ENCODE results near the gene SLC25A2. TPM values are rescaled to one million over a fixed set of nuclear protein-coding genes. Genes with fewer than 3 reads are reported as not detected.

SLC25A2 gene
- total RNA-seq, 6 experiments from 2014 or later: 0.17 TPM; not detected in 5

DNA sequence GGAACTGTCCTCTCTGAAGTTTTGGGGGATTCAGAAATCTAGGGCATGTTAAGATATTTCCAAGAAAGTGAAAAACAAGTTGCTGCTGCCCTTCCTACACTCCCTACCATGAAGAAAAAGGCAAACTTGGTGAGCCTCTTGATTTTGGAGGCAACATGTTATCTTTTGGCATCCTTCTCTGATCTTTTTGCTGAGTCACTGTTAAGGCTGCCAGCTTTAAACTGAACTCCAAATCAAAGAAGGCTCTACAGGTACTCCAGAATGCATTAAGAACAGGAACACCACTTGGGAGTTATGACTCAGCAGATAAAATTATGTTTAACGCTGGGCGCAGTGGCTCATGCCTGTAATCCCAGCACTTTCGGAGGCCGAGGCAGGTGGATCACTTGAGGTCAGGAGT lies 34.7 kb downstream of the SLC25A2 start:
- no peak for TF ChIP-seq CTCF (IDR thresholded peaks at IDR 0.05)
- H3K36me3 Mint-ChIP-seq (ENCODE audit: low read depth): peaks cover 57% of the 10 kb centered on the region
- no peak for DNase-seq
- no peak overlapping the region for H3K4me3 Mint-ChIP-seq
- H3K4me1 Mint-ChIP-seq (ENCODE audit: low read depth): no peaks in the 10 kb centered on the region
- no peaks in the 10 kb centered on the region; the same call in 1 of the 2 replicates for H3K27me3 Mint-ChIP-seq (ENCODE audit: insufficient read depth)
- peaks cover 93% of the 10 kb centered on the region for H3K9me3 Mint-ChIP-seq
- H3K27ac Mint-ChIP-seq: no peak overlapping the region

DNA sequence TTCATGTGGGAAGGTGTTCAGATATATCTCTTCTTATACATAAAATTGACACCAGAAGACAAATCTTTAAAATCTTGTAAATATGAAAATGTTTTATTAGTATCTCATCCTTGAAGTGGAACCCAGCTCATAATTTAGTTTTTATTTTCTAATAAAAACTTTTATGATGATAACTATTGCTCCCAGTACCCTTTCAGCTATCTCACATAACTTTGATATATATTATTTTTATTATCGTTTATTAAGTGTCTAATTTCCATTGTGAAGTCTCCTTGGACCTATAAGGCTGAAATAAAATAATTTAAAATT lies 42.7 kb downstream of the SLC25A2 start:
- Mint-ChIP-seq H3K4me3 (no peak overlapping the region), H3K27ac (no peak overlapping the region), H3K36me3 (ENCODE audit: low read depth) (peaks cover 66% of the 10 kb centered on the region), H3K27me3 (ENCODE audit: insufficient read depth) (no peaks in the 10 kb centered on the region), H3K4me1 (ENCODE audit: low read depth) (no peaks in the 10 kb centered on the region), H3K9me3 (peaks cover 97% of the 10 kb centered on the region)
- TF ChIP-seq CTCF (IDR thresholded peaks at IDR 0.05): no peak
- no peak for DNase-seq

DNA sequence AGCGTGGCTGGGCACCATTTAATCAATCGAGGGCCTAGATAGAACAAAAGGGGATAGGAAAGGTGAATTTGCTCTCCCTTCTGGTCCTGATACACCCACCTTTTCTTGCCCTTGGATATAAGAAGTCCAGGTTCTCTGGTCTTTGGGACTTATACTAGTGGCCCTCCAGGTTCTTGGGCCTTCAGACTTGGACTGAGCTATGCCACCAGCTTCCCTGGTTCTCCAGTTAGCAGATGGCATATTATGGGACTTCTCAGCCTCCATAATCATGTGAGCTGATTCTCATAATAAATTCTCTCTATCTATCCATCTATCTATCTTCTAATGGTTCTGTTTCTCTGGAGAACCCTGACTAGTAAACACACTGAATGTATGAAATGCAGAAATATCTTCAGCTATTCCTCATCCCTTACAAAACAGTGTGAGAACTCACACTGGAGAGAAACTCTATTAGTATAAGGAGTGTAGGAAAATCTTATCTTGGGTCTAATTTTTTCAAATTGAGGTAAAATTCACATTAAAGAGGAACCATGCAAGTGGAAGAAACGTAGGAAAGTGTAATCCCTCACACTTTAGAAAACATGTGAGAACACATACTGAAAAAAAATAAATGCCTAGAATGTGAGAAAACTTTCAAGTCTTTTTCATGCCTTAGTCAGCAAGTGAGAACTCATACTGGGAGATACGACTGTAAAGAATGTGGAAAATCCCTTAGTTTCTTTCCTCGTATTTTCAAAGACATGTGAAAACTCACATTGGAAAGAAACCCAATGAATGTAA lies 43.2 kb downstream of the SLC25A2 start:
- no peak for TF ChIP-seq CTCF (IDR thresholded peaks at IDR 0.05)
- no peaks in the 10 kb centered on the region for H3K27me3 Mint-ChIP-seq (ENCODE audit: insufficient read depth)
- peaks cover 97% of the 10 kb centered on the region for H3K9me3 Mint-ChIP-seq
- H3K4me1 Mint-ChIP-seq (ENCODE audit: low read depth): no peaks in the 10 kb centered on the region
- DNase-seq: no peak
- no peak overlapping the region for H3K27ac Mint-ChIP-seq
- H3K4me3 Mint-ChIP-seq: no peak overlapping the region
- peaks cover 66% of the 10 kb centered on the region for H3K36me3 Mint-ChIP-seq (ENCODE audit: low read depth)

DNA sequence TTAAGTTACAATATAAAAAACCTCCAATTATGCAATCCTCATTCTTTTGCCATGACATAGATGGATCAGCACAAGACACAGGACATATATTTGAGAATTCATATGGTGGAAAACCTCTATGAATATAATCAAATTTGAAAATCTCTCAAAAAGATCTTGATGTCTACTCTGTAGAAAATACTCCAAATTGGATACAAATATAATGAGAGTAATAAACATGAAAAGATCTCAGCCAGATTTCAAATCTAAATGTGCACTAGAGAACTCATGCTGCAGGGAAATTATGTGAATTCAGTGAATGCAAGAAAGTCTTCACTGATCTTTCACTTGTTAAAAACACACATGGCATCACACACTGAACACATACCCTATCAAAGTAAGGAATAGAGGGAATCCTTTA lies 44.9 kb downstream of the SLC25A2 start:
- peaks cover 73% of the 10 kb centered on the region for H3K36me3 Mint-ChIP-seq (ENCODE audit: low read depth)
- no peak overlapping the region for H3K4me3 Mint-ChIP-seq
- no peak for TF ChIP-seq CTCF (IDR thresholded peaks at IDR 0.05)
- no peaks in the 10 kb centered on the region for H3K4me1 Mint-ChIP-seq (ENCODE audit: low read depth)
- H3K27ac Mint-ChIP-seq: no peak overlapping the region
- no peak for DNase-seq
- peaks cover 97% of the 10 kb centered on the region for H3K9me3 Mint-ChIP-seq
- no peaks in the 10 kb centered on the region for H3K27me3 Mint-ChIP-seq (ENCODE audit: insufficient read depth)

DNA sequence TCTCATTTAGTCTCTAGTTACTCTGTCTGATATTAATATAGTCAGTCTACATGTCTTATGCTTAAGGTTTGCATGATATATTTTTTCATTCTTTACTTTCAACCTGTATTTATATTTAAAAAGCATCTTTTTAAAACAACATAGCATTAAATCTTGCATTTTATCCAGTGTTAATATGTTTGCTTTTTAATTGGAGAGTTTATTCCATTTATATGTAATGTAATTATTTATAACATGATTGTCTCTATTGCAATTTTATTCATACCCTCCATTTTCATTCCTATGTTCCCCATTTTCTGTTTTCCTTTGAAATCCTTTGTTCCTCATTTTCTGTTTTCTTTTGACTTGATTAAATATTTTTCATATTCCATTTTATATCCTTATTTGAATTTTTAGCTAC lies 45.4 kb downstream of the SLC25A2 start:
- Mint-ChIP-seq H3K27ac (no peak overlapping the region), H3K27me3 (ENCODE audit: insufficient read depth) (no peaks in the 10 kb centered on the region), H3K4me1 (ENCODE audit: low read depth) (no peaks in the 10 kb centered on the region), H3K4me3 (no peak overlapping the region), H3K36me3 (ENCODE audit: low read depth) (peaks cover 74% of the 10 kb centered on the region), H3K9me3 (peaks cover 92% of the 10 kb centered on the region)
- TF ChIP-seq CTCF (IDR thresholded peaks at IDR 0.05): no peak
- DNase-seq: no peak

Other genes with a start within 250 kb of the SLC25A2 start
- 1 to 10 TPM; 4.1 to 8.6 (median 5.3) TPM for gene PCDHB2, start 209.4 kb downstream of the SLC25A2 start, total RNA-seq (2021; fragmentation: NEBNext Ultra II Directional; extraction: Animal tissue kit (Norgen Biotek cat#: 25700))
- under 1 TPM; 0.20 to 0.36 (median 0.30) TPM for gene PCDHB3, start 203.6 kb downstream of the SLC25A2 start, total RNA-seq (2021; fragmentation: NEBNext Ultra II Directional; extraction: Animal tissue kit (Norgen Biotek cat#: 25700))
- under 1 TPM; 0.24 to 0.80 (median 0.51) TPM for gene PCDHB4, start 182.2 kb downstream of the SLC25A2 start, total RNA-seq (2021; fragmentation: NEBNext Ultra II Directional; extraction: Animal tissue kit (Norgen Biotek cat#: 25700))
- under 1 TPM; 0.08 to 0.43 (median 0.23) TPM for gene PCDHB5, start 168.8 kb downstream of the SLC25A2 start, total RNA-seq (2021; fragmentation: NEBNext Ultra II Directional; extraction: Animal tissue kit (Norgen Biotek cat#: 25700))
- under 1 TPM; 0.14 to 0.94 (median 0.70) TPM for gene PCDHB6, start 154.0 kb downstream of the SLC25A2 start, total RNA-seq (2021; fragmentation: NEBNext Ultra II Directional; extraction: Animal tissue kit (Norgen Biotek cat#: 25700))
- gene PCDHB7, start 131.4 kb downstream of the SLC25A2 start, total RNA-seq (2021; fragmentation: NEBNext Ultra II Directional; extraction: Animal tissue kit (Norgen Biotek cat#: 25700)): under 1 TPM; 0.38 to 0.97 (median 0.46) TPM
- gene PCDHB8, start 126.3 kb downstream of the SLC25A2 start, total RNA-seq (2021; fragmentation: NEBNext Ultra II Directional; extraction: Animal tissue kit (Norgen Biotek cat#: 25700)): 1 to 10 TPM in 4 of 6 experiments, under 1 TPM in 2; 0.88 to 2.9 (median 2.1) TPM
- 1 to 10 TPM; 1.7 to 4.0 (median 3.5) TPM for gene PCDHB16, start 121.7 kb downstream of the SLC25A2 start, total RNA-seq (2021; fragmentation: NEBNext Ultra II Directional; extraction: Animal tissue kit (Norgen Biotek cat#: 25700))
- gene PCDHB9, start 116.9 kb downstream of the SLC25A2 start, total RNA-seq (2021; fragmentation: NEBNext Ultra II Directional; extraction: Animal tissue kit (Norgen Biotek cat#: 25700)): 1 to 10 TPM; 1.0 to 2.5 (median 1.6) TPM
- 1 to 10 TPM in 4 of 6 experiments, under 1 TPM in 2; 0.78 to 1.3 (median 1.1) TPM for gene PCDHB10, start 111.7 kb downstream of the SLC25A2 start, total RNA-seq (2021; fragmentation: NEBNext Ultra II Directional; extraction: Animal tissue kit (Norgen Biotek cat#: 25700))
- under 1 TPM; 0.33 to 0.54 (median 0.47) TPM for gene PCDHB11, start 104.4 kb downstream of the SLC25A2 start, total RNA-seq (2021; fragmentation: NEBNext Ultra II Directional; extraction: Animal tissue kit (Norgen Biotek cat#: 25700))
- under 1 TPM; 0.51 to 0.83 (median 0.63) TPM for gene PCDHB12, start 95.3 kb downstream of the SLC25A2 start, total RNA-seq (2021; fragmentation: NEBNext Ultra II Directional; extraction: Animal tissue kit (Norgen Biotek cat#: 25700))
- gene PCDHB13, start 90.1 kb downstream of the SLC25A2 start, total RNA-seq (2021; fragmentation: NEBNext Ultra II Directional; extraction: Animal tissue kit (Norgen Biotek cat#: 25700)): 1 to 10 TPM; 3.0 to 4.5 (median 3.8) TPM
- 1 to 10 TPM; 1.8 to 3.5 (median 2.7) TPM for gene PCDHB14, start 80.7 kb downstream of the SLC25A2 start, total RNA-seq (2021; fragmentation: NEBNext Ultra II Directional; extraction: Animal tissue kit (Norgen Biotek cat#: 25700))
- gene PCDHB15, start 58.7 kb downstream of the SLC25A2 start, total RNA-seq (2021; fragmentation: NEBNext Ultra II Directional; extraction: Animal tissue kit (Norgen Biotek cat#: 25700)): 1 to 10 TPM in 3 of 6 experiments, under 1 TPM in 3; 0.45 to 1.4 (median 0.99) TPM
- 10 to 100 TPM; 72.7 to 98.9 (median 74.8) TPM for gene TAF7, start 16.7 kb upstream of the SLC25A2 start, total RNA-seq (2021; fragmentation: NEBNext Ultra II Directional; extraction: Animal tissue kit (Norgen Biotek cat#: 25700))
- gene PCDHGA1, start 26.5 kb upstream of the SLC25A2 start, total RNA-seq (2021; fragmentation: NEBNext Ultra II Directional; extraction: Animal tissue kit (Norgen Biotek cat#: 25700)): 1 to 10 TPM in 4 of 6 experiments, under 1 TPM in 2; 0.91 to 1.6 (median 1.2) TPM
- 1 to 10 TPM; 1.3 to 3.7 (median 1.5) TPM for gene PCDHGA2, start 34.7 kb upstream of the SLC25A2 start, total RNA-seq (2021; fragmentation: NEBNext Ultra II Directional; extraction: Animal tissue kit (Norgen Biotek cat#: 25700))
- gene PCDHGA3, start 39.8 kb upstream of the SLC25A2 start, total RNA-seq (2021; fragmentation: NEBNext Ultra II Directional; extraction: Animal tissue kit (Norgen Biotek cat#: 25700)): 10 to 100 TPM in 1 of 6 experiments, 1 to 10 TPM in 5; 1.9 to 10.2 (median 2.7) TPM
- 1 to 10 TPM; 2.6 to 4.5 (median 3.4) TPM for gene PCDHGB1, start 46.0 kb upstream of the SLC25A2 start, total RNA-seq (2021; fragmentation: NEBNext Ultra II Directional; extraction: Animal tissue kit (Norgen Biotek cat#: 25700))
- 1 to 10 TPM; 3.6 to 6.3 (median 5.2) TPM for gene PCDHGA4, start 51.0 kb upstream of the SLC25A2 start, total RNA-seq (2021; fragmentation: NEBNext Ultra II Directional; extraction: Animal tissue kit (Norgen Biotek cat#: 25700))
- 10 to 100 TPM in 1 of 6 experiments, 1 to 10 TPM in 5; 4.4 to 10.3 (median 5.5) TPM for gene PCDHGB2, start 55.9 kb upstream of the SLC25A2 start, total RNA-seq (2021; fragmentation: NEBNext Ultra II Directional; extraction: Animal tissue kit (Norgen Biotek cat#: 25700))
- 1 to 10 TPM in 3 of 6 experiments, under 1 TPM in 3; 0.74 to 1.8 (median 1.0) TPM for gene PCDHGA5, start 60.1 kb upstream of the SLC25A2 start, total RNA-seq (2021; fragmentation: NEBNext Ultra II Directional; extraction: Animal tissue kit (Norgen Biotek cat#: 25700))
- gene PCDHGB3, start 66.2 kb upstream of the SLC25A2 start, total RNA-seq (2021; fragmentation: NEBNext Ultra II Directional; extraction: Animal tissue kit (Norgen Biotek cat#: 25700)): 1 to 10 TPM; 3.9 to 4.5 (median 4.3) TPM
- 1 to 10 TPM; 1.8 to 2.8 (median 2.8) TPM for gene PCDHGA6, start 69.8 kb upstream of the SLC25A2 start, total RNA-seq (2021; fragmentation: NEBNext Ultra II Directional; extraction: Animal tissue kit (Norgen Biotek cat#: 25700))
- gene PCDHGA7, start 78.7 kb upstream of the SLC25A2 start, total RNA-seq (2021; fragmentation: NEBNext Ultra II Directional; extraction: Animal tissue kit (Norgen Biotek cat#: 25700)): 10 to 100 TPM in 4 of 6 experiments, 1 to 10 TPM in 2; 2.4 to 12.5 (median 11.6) TPM
- gene PCDHGB4, start 83.6 kb upstream of the SLC25A2 start, total RNA-seq (2021; fragmentation: NEBNext Ultra II Directional; extraction: Animal tissue kit (Norgen Biotek cat#: 25700)): 10 to 100 TPM in 4 of 6 experiments, 1 to 10 TPM in 2; 2.4 to 19.6 (median 16.6) TPM
- gene PCDHGA8, start 88.6 kb upstream of the SLC25A2 start, total RNA-seq (2021; fragmentation: NEBNext Ultra II Directional; extraction: Animal tissue kit (Norgen Biotek cat#: 25700)): 1 to 10 TPM in 1 of 6 experiments, under 1 TPM in 5; 0.52 to 1.0 (median 0.90) TPM
- 10 to 100 TPM in 2 of 6 experiments, 1 to 10 TPM in 4; 8.8 to 14.6 (median 9.6) TPM for gene PCDHGB5, start 93.9 kb upstream of the SLC25A2 start, total RNA-seq (2021; fragmentation: NEBNext Ultra II Directional; extraction: Animal tissue kit (Norgen Biotek cat#: 25700))
- 1 to 10 TPM in 2 of 6 experiments, under 1 TPM in 4; 0.69 to 1.6 (median 0.88) TPM for gene PCDHGA9, start 98.7 kb upstream of the SLC25A2 start, total RNA-seq (2021; fragmentation: NEBNext Ultra II Directional; extraction: Animal tissue kit (Norgen Biotek cat#: 25700))
- 1 to 10 TPM in 4 of 6 experiments, under 1 TPM in 2; 0.79 to 1.4 (median 1.1) TPM for gene PCDHGB6, start 104.0 kb upstream of the SLC25A2 start, total RNA-seq (2021; fragmentation: NEBNext Ultra II Directional; extraction: Animal tissue kit (Norgen Biotek cat#: 25700))
- gene PCDHGA10, start 108.9 kb upstream of the SLC25A2 start, total RNA-seq (2021; fragmentation: NEBNext Ultra II Directional; extraction: Animal tissue kit (Norgen Biotek cat#: 25700)): 1 to 10 TPM in 1 of 6 experiments, under 1 TPM in 5; 0.61 to 1.3 (median 0.78) TPM
- gene PCDHGB7, start 113.6 kb upstream of the SLC25A2 start, total RNA-seq (2021; fragmentation: NEBNext Ultra II Directional; extraction: Animal tissue kit (Norgen Biotek cat#: 25700)): 10 to 100 TPM in 2 of 6 experiments, 1 to 10 TPM in 4; 5.8 to 21.7 (median 6.8) TPM
- 10 to 100 TPM in 3 of 6 experiments, 1 to 10 TPM in 3; 2.3 to 11.4 (median 9.8) TPM for gene PCDHGA11, start 117.0 kb upstream of the SLC25A2 start, total RNA-seq (2021; fragmentation: NEBNext Ultra II Directional; extraction: Animal tissue kit (Norgen Biotek cat#: 25700))
- gene PCDHGA12, start 126.5 kb upstream of the SLC25A2 start, total RNA-seq (2021; fragmentation: NEBNext Ultra II Directional; extraction: Animal tissue kit (Norgen Biotek cat#: 25700)): 10 to 100 TPM in 4 of 6 experiments, 1 to 10 TPM in 2; 8.8 to 21.0 (median 18.9) TPM
- gene PCDHGC3, start 171.9 kb upstream of the SLC25A2 start, total RNA-seq (2021; fragmentation: NEBNext Ultra II Directional; extraction: Animal tissue kit (Norgen Biotek cat#: 25700)): 100 to 1,000 TPM; 126 to 150 (median 132) TPM
- gene PCDHGC4, start 181.0 kb upstream of the SLC25A2 start, total RNA-seq (2021; fragmentation: NEBNext Ultra II Directional; extraction: Animal tissue kit (Norgen Biotek cat#: 25700)): 1 to 10 TPM in 1 of 6 experiments, under 1 TPM in 5; 0.34 to 1.4 (median 0.62) TPM
- 1 to 10 TPM; 2.3 to 5.7 (median 2.7) TPM for gene PCDHGC5, start 185.0 kb upstream of the SLC25A2 start, total RNA-seq (2021; fragmentation: NEBNext Ultra II Directional; extraction: Animal tissue kit (Norgen Biotek cat#: 25700))

Measured in HFFc6 (cell line).